PC-9 (cell line): ENCODE data around the gene NCOA5. TPM values are rescaled to one million over a fixed set of nuclear protein-coding genes. Genes with fewer than 3 reads are reported as not detected.

Source experiments
- BruUV-seq: library from RNA; stranded (reverse); fragments of 400-500 nt; replicated peaks from 2 replicates; lab custom pipeline; 2021; lab: Mats Ljungman, UMichigan
- CTCF ChIA-PET: fragments of 300-600 bp; sonication (Branson Sonifier 250); formaldehyde crosslinking; loops from one replicate; lab custom pipeline; 2022; ENCODE audit warnings: antibody characterized with exemption; lab: Charles Lee
- POLR2A ChIA-PET: fragments of 300-600 bp; sonication (Branson Sonifier 250); formaldehyde crosslinking; loops from one replicate; lab custom pipeline; 2022; ENCODE audit warnings: antibody characterized with exemption; ENCODE audit not compliant: unreplicated experiment; lab: Charles Lee
- DNase-seq, 2 experiments: peaks; one replicate each; pipeline versions ENCODE4 v3.0.0 to v3.0.0-alpha.2; 2015 to 2022; ENCODE audit warnings: mixed read lengths in 1 of 2
- H2AFZ ChIP-seq: fragments of 200-600 bp; sonication (generic); 2 replicates; pipeline ENCODE4 v1.8.1; 2017; ENCODE audit warnings: antibody characterized with exemption
- H3F3A ChIP-seq: fragments of 200-600 bp; sonication (generic); 2 replicates; pipeline ENCODE4 v1.8.1; 2017; ENCODE audit warnings: antibody characterized with exemption, mild to moderate bottlenecking, low read depth; ENCODE audit not compliant: insufficient read depth
- H3K27ac ChIP-seq: fragments of 200-600 bp; sonication (generic); 2 replicates; pipeline ENCODE4 v1.6.1; 2016; ENCODE audit warnings: mixed run types
- H3K27me3 ChIP-seq: fragments of 200-600 bp; sonication (generic); 2 replicates; pipeline ENCODE4 v1.6.1; 2016; ENCODE audit warnings: low read depth, mixed run types; ENCODE audit not compliant: insufficient read depth
- H3K36me3 ChIP-seq: fragments of 200-600 bp; sonication (generic); 2 replicates; pipeline ENCODE4 v1.6.1; 2016; ENCODE audit warnings: low read depth, mixed run types
- H3K4me1 ChIP-seq: fragments of 200-600 bp; sonication (generic); replicated peaks from 2 replicates; pipeline ENCODE4 v1.6.1; 2016; ENCODE audit warnings: mixed run types; ENCODE audit not compliant: insufficient read depth
- H3K4me2 ChIP-seq: fragments of 200-600 bp; sonication (generic); 2 replicates; pipeline ENCODE4 v1.6.1; 2017; ENCODE audit warnings: mixed run types
- H3K4me3 ChIP-seq: fragments of 200-600 bp; sonication (generic); 2 replicates; pipeline ENCODE4 v1.6.1; 2016; ENCODE audit warnings: mixed run types
- H3K79me2 ChIP-seq: fragments of 200-600 bp; sonication (generic); 2 replicates; pipeline ENCODE4 v1.6.1; 2017; ENCODE audit warnings: low read depth, mixed run types
- H3K9me2 ChIP-seq: fragments of 200-600 bp; sonication (generic); 2 replicates; pipeline ENCODE4 v1.8.1; 2017; ENCODE audit warnings: mild to moderate bottlenecking; ENCODE audit not compliant: insufficient read depth
- H3K9me3 ChIP-seq: fragments of 200-600 bp; sonication (generic); 2 replicates; pipeline ENCODE4 v1.8.1; 2016; ENCODE audit warnings: low read depth; ENCODE audit not compliant: insufficient read depth
- H4K20me1 ChIP-seq: fragments of 200-600 bp; sonication (generic); 2 replicates; pipeline ENCODE4 v1.8.1; 2017; ENCODE audit not compliant: insufficient read depth
- CTCF ChIP-seq: fragments of 200-600 bp; sonication (generic); conservative IDR thresholded peaks from 2 replicates; pipeline ENCODE4 v1.6.1; 2017; ENCODE audit warnings: mixed run types, antibody characterized with exemption, mild to moderate bottlenecking, moderate library complexity
- EZH2 ChIP-seq: fragments of 200-600 bp; sonication (generic); IDR thresholded peaks from 2 replicates; pipeline ENCODE4 v1.8.0; 2017; ENCODE audit warnings: antibody characterized with exemption, low read depth
- intact Hi-C: fragments of 100-400 bp; cut with micrococcal nuclease; formaldehyde crosslinking; loops from one replicate; pipeline ENCODE4 v1.10.0; 2022; ENCODE audit not compliant: unreplicated experiment
- total RNA-seq: library from RNA; stranded (reverse); gene quantifications from 2 replicates; pipeline ENCODE4 v1.2.3, GENCODE V29; 2021

NCOA5 gene
- total RNA-seq, 1 experiment from 2014 or later: 28.1 TPM

GRCh38 chr20:46022411-46023147 lies 67.2 kb downstream of the NCOA5 start:
- peak in 1 of 2 experiments; percentile 69 for DNase-seq
- POLR2A ChIA-PET: no interaction called here
- peak overlapping the region; percentile 60 for H3K4me3 ChIP-seq

GRCh38 chr20:46021361-46022359 lies 68.1 kb downstream of the NCOA5 start:
- peak overlapping the region; percentile 80 for H3K4me2 ChIP-seq
- H3K27me3 ChIP-seq: no peaks in the 10 kb centered on the region
- BruUV-seq: no TSS peak
- H2AFZ ChIP-seq: peak overlapping the region; percentile 86
- intact Hi-C loops: loop anchor here (1.0 to 5.0 kb wide), 3 partner anchors 66 to 385 kb away; partner anchors contain the start of genes ELMO2 and NCOA5
- no peaks in the 10 kb centered on the region for H3K4me1 ChIP-seq
- H3F3A ChIP-seq: peaks cover 4% of the 10 kb centered on the region; the same call in 1 of the 2 replicates
- H3K36me3 ChIP-seq: no peaks in the 10 kb centered on the region
- H3K4me3 ChIP-seq: peak overlapping the region; percentile 60
- CTCF ChIA-PET: interaction anchor here (0.6 to 1.0 kb wide), 3 partner anchors 35 to 702 kb away, joined by 3 to 6 read pairs (median 3); no protein-coding TSS in a partner anchor
- peaks cover 13% of the 10 kb centered on the region for H4K20me1 ChIP-seq
- DNase-seq: peak; percentile 50 to 63
- no peaks in the 10 kb centered on the region for H3K79me2 ChIP-seq
- TF ChIP-seq EZH2 (no peak), CTCF (peak; percentile 30; the same call in 1 of the 2 replicates)
- no peak overlapping the region for H3K27ac ChIP-seq
- POLR2A ChIA-PET: no interaction called here
- no peaks in the 10 kb centered on the region for H3K9me2 ChIP-seq
- H3K9me3 ChIP-seq: no peaks in the 10 kb centered on the region

More at GRCh38 chr20:46022411-46023147, 67.2 kb downstream of the NCOA5 start:
- Histone ChIP-seq H3K9me2 (no peaks in the 10 kb centered on the region), H3K79me2 (no peaks in the 10 kb centered on the region), H3K9me3 (no peaks in the 10 kb centered on the region), H3K36me3 (no peaks in the 10 kb centered on the region), H3F3A (no peaks in the 10 kb centered on the region; the same call in 1 of the 2 replicates), H3K27me3 (no peaks in the 10 kb centered on the region), H4K20me1 (peaks cover 20% of the 10 kb centered on the region), H3K27ac (no peak overlapping the region), H3K4me2 (peak overlapping the region; percentile 80), H3K4me1 (no peaks in the 10 kb centered on the region), H2AFZ (peak overlapping the region; percentile 86)
- no TSS peak for BruUV-seq
- CTCF ChIA-PET: interaction anchor here (0.6 to 1.2 kb wide), 11 partner anchors 9 to 1471 kb away, joined by 3 to 12 read pairs (median 6); no protein-coding TSS in a partner anchor
- TF ChIP-seq CTCF (peak; percentile 96), EZH2 (no peak)
- intact Hi-C loops: loop anchor here (1.0 to 5.0 kb wide), 5 partner anchors 65 to 416 kb away; partner anchors contain the start of genes ELMO2 and NCOA5

GRCh38 chr20:46020555-46020954 lies 69.2 kb downstream of the NCOA5 start:
- H3K27me3 ChIP-seq: no peaks in the 10 kb centered on the region
- no peak overlapping the region for H3K4me3 ChIP-seq
- H3K36me3 ChIP-seq: no peaks in the 10 kb centered on the region
- ChIA-PET POLR2A (no interaction called here), CTCF (interaction anchor here (0.6 to 0.7 kb wide), 2 partner anchors 34 to 37 kb away, joined by 3 read pairs; no protein-coding TSS in a partner anchor)
- no peaks in the 10 kb centered on the region for H3K4me1 ChIP-seq
- H3K4me2 ChIP-seq: no peak overlapping the region
- peaks cover 7% of the 10 kb centered on the region; the same call in 1 of the 2 replicates for H4K20me1 ChIP-seq
- no peaks in the 10 kb centered on the region for H3K9me3 ChIP-seq
- DNase-seq: no peak
- no peak for TF ChIP-seq CTCF
- TF ChIP-seq EZH2: no peak
- intact Hi-C loops: loop anchor here (5.0 kb wide), 1 partner anchor 67 kb away; the partner anchor contains the start of gene NCOA5
- no peaks in the 10 kb centered on the region for H3K9me2 ChIP-seq
- no peak overlapping the region for H3K27ac ChIP-seq
- peaks cover 4% of the 10 kb centered on the region; the same call in 1 of the 2 replicates for H3F3A ChIP-seq
- no peak overlapping the region for H2AFZ ChIP-seq
- no peaks in the 10 kb centered on the region for H3K79me2 ChIP-seq
- no TSS peak for BruUV-seq
